Measurements from ENCODE around the gene PBX1.

GRCh38 chr1:164685266-164686035 is 126.5 kb downstream of the PBX1 start:
- no peak for TF ChIP-seq SMC3 (IDR thresholded peaks at IDR 0.05; ENCODE audit: low read depth, low read length)
- no peak for TF ChIP-seq USF2 (IDR thresholded peaks at IDR 0.05; ENCODE audit: low read depth, low read length)
- no peak for TF ChIP-seq POLR2A (IDR thresholded peaks at IDR 0.05; ENCODE audit: low read depth, low read length)
